PC-9 (cell line): ENCODE data around the gene NUDT2. TPM values are rescaled to one million over a fixed set of nuclear protein-coding genes. Genes with fewer than 3 reads are reported as not detected.
"Not testable (repeated sequence)": the region's sequence is repeated elsewhere in the genome, so short reads cannot be mapped to it uniquely, and the experiment has no call there.

ENCODE experiments used
- BruUV-seq: library from RNA; stranded (reverse); fragments of 400-500 nt; replicated peaks from 2 replicates; lab custom pipeline; 2021; lab: Mats Ljungman, UMichigan
- CTCF ChIA-PET: fragments of 300-600 bp; sonication (Branson Sonifier 250); formaldehyde crosslinking; loops from one replicate; lab custom pipeline; 2022; ENCODE audit warnings: antibody characterized with exemption; lab: Charles Lee
- POLR2A ChIA-PET: fragments of 300-600 bp; sonication (Branson Sonifier 250); formaldehyde crosslinking; loops from one replicate; lab custom pipeline; 2022; ENCODE audit warnings: antibody characterized with exemption; ENCODE audit not compliant: unreplicated experiment; lab: Charles Lee
- DNase-seq, 2 experiments: peaks; one replicate each; pipeline versions ENCODE4 v3.0.0 to v3.0.0-alpha.2; 2015 to 2022; ENCODE audit warnings: mixed read lengths in 1 of 2
- H2AFZ ChIP-seq: fragments of 200-600 bp; sonication (generic); 2 replicates; pipeline ENCODE4 v1.8.1; 2017; ENCODE audit warnings: antibody characterized with exemption
- H3F3A ChIP-seq: fragments of 200-600 bp; sonication (generic); 2 replicates; pipeline ENCODE4 v1.8.1; 2017; ENCODE audit warnings: antibody characterized with exemption, mild to moderate bottlenecking, low read depth; ENCODE audit not compliant: insufficient read depth
- H3K27ac ChIP-seq: fragments of 200-600 bp; sonication (generic); 2 replicates; pipeline ENCODE4 v1.6.1; 2016; ENCODE audit warnings: mixed run types
- H3K27me3 ChIP-seq: fragments of 200-600 bp; sonication (generic); 2 replicates; pipeline ENCODE4 v1.6.1; 2016; ENCODE audit warnings: low read depth, mixed run types; ENCODE audit not compliant: insufficient read depth
- H3K36me3 ChIP-seq: fragments of 200-600 bp; sonication (generic); 2 replicates; pipeline ENCODE4 v1.6.1; 2016; ENCODE audit warnings: low read depth, mixed run types
- H3K4me1 ChIP-seq: fragments of 200-600 bp; sonication (generic); replicated peaks from 2 replicates; pipeline ENCODE4 v1.6.1; 2016; ENCODE audit warnings: mixed run types; ENCODE audit not compliant: insufficient read depth
- H3K4me2 ChIP-seq: fragments of 200-600 bp; sonication (generic); 2 replicates; pipeline ENCODE4 v1.6.1; 2017; ENCODE audit warnings: mixed run types
- H3K4me3 ChIP-seq: fragments of 200-600 bp; sonication (generic); 2 replicates; pipeline ENCODE4 v1.6.1; 2016; ENCODE audit warnings: mixed run types
- H3K79me2 ChIP-seq: fragments of 200-600 bp; sonication (generic); 2 replicates; pipeline ENCODE4 v1.6.1; 2017; ENCODE audit warnings: low read depth, mixed run types
- H3K9me2 ChIP-seq: fragments of 200-600 bp; sonication (generic); 2 replicates; pipeline ENCODE4 v1.8.1; 2017; ENCODE audit warnings: mild to moderate bottlenecking; ENCODE audit not compliant: insufficient read depth
- H3K9me3 ChIP-seq: fragments of 200-600 bp; sonication (generic); 2 replicates; pipeline ENCODE4 v1.8.1; 2016; ENCODE audit warnings: low read depth; ENCODE audit not compliant: insufficient read depth
- H4K20me1 ChIP-seq: fragments of 200-600 bp; sonication (generic); 2 replicates; pipeline ENCODE4 v1.8.1; 2017; ENCODE audit not compliant: insufficient read depth
- EZH2 ChIP-seq: fragments of 200-600 bp; sonication (generic); IDR thresholded peaks from 2 replicates; pipeline ENCODE4 v1.8.0; 2017; ENCODE audit warnings: antibody characterized with exemption, low read depth
- intact Hi-C: fragments of 100-400 bp; cut with micrococcal nuclease; formaldehyde crosslinking; loops from one replicate; pipeline ENCODE4 v1.10.0; 2022; ENCODE audit not compliant: unreplicated experiment
- total RNA-seq: library from RNA; stranded (reverse); gene quantifications from 2 replicates; pipeline ENCODE4 v1.2.3, GENCODE V29; 2021
- TF ChIP-seq, protein P1 (sequence below): fragments of 200-600 bp; sonication (generic); conservative IDR thresholded peaks from 2 replicates; pipeline ENCODE4 v1.6.1; 2017; ENCODE audit warnings: mixed run types, antibody characterized with exemption, mild to moderate bottlenecking, moderate library complexity

The NUDT2 gene
- total RNA-seq, 1 experiment from 2014 or later, result 31.3 TPM

DNA sequence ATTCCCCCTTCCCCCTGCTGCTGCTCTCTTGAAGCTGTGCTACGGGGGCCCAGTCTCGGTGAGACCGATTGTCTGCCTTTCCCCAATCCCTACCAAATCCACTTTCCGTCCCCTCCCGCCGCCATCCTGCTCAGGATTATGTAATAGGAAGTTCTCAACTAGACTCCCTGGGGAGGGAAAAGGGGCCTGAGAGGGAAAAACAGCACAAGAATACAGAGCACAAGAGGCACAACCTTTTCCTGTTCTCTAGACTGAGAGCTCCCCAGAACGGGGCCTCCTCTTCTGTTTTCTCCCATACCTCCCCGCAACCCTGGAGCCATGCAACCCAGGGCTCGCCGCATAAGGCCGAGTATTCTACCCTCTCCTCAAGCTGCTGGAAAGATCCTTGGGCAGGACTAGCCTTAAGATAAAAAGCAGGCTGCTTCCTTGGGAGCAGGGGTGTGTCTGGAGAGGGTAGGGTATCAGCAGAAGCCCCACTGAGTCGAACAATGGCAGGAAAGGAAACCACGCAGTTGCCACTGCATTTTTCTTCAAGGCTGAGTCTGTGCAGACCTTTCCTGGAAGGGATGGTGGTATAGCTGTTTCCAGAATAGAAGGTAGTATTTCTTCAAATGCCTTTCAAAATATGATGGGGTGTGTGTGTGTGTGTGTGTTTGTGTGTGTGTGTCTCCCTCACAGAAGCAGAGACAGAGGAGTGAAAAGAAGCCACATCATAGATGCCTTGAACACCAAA is 34.4 kb downstream of the NUDT2 start:
- no peaks in the 10 kb centered on the region for H3F3A ChIP-seq
- no peaks in the 10 kb centered on the region for H3K9me3 ChIP-seq
- no peak for TF ChIP-seq EZH2
- TF ChIP-seq, protein P1, sequence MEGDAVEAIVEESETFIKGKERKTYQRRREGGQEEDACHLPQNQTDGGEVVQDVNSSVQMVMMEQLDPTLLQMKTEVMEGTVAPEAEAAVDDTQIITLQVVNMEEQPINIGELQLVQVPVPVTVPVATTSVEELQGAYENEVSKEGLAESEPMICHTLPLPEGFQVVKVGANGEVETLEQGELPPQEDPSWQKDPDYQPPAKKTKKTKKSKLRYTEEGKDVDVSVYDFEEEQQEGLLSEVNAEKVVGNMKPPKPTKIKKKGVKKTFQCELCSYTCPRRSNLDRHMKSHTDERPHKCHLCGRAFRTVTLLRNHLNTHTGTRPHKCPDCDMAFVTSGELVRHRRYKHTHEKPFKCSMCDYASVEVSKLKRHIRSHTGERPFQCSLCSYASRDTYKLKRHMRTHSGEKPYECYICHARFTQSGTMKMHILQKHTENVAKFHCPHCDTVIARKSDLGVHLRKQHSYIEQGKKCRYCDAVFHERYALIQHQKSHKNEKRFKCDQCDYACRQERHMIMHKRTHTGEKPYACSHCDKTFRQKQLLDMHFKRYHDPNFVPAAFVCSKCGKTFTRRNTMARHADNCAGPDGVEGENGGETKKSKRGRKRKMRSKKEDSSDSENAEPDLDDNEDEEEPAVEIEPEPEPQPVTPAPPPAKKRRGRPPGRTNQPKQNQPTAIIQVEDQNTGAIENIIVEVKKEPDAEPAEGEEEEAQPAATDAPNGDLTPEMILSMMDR, result no peak
- no peaks in the 10 kb centered on the region for H3K79me2 ChIP-seq
- no peaks in the 10 kb centered on the region for H3K4me1 ChIP-seq
- no TSS peak for BruUV-seq
- no peak overlapping the region for H3K4me3 ChIP-seq
- H2AFZ ChIP-seq, result no peak overlapping the region
- no peak for DNase-seq
- no peak overlapping the region for H3K27ac ChIP-seq
- CTCF ChIA-PET, result no interaction called here
- POLR2A ChIA-PET, result no interaction called here
- no peak overlapping the region for H3K4me2 ChIP-seq
- H3K9me2 ChIP-seq, result no peaks in the 10 kb centered on the region
- no peaks in the 10 kb centered on the region for H3K27me3 ChIP-seq
- no peaks in the 10 kb centered on the region for H4K20me1 ChIP-seq
- no peaks in the 10 kb centered on the region for H3K36me3 ChIP-seq
- intact Hi-C loops, result no loop called here

- H2AFZ ChIP-seq, result no peak overlapping the region
- H3K4me2 ChIP-seq, result no peak overlapping the region
- H3K36me3 ChIP-seq, result no peaks in the 10 kb centered on the region
- H3K27ac ChIP-seq, result no peak overlapping the region
- CTCF ChIA-PET, result no interaction called here
- BruUV-seq, result no TSS peak
- no peaks in the 10 kb centered on the region for H3K79me2 ChIP-seq
- no peak overlapping the region for H3K4me3 ChIP-seq
- no peaks in the 10 kb centered on the region for H3F3A ChIP-seq
- no peaks in the 10 kb centered on the region for H4K20me1 ChIP-seq
- H3K9me2 ChIP-seq, result no peaks in the 10 kb centered on the region
- H3K9me3 ChIP-seq, result no peaks in the 10 kb centered on the region
- DNase-seq, result no peak
- no peaks in the 10 kb centered on the region for H3K4me1 ChIP-seq
- no peak for TF ChIP-seq EZH2
- TF ChIP-seq, protein P1, result no peak
- POLR2A ChIA-PET, result no interaction called here
- H3K27me3 ChIP-seq, result no peaks in the 10 kb centered on the region
- intact Hi-C loops, result no loop called here
Measured at GRCh38 chr9:34365282-34365681, 35.9 kb downstream of the NUDT2 start.

GRCh38 chr9:34366365-34366764 is 37.0 kb downstream of the NUDT2 start:
- H3K9me2 ChIP-seq, result no peaks in the 10 kb centered on the region
- H3K27ac ChIP-seq, result no peak overlapping the region
- H3K4me3 ChIP-seq, result no peak overlapping the region
- ChIA-PET POLR2A (no interaction called here), CTCF (interaction anchor here (0.6 kb wide), 1 partner anchor 229 kb away, joined by 7 read pairs; no protein-coding TSS in a partner anchor)
- H3K4me1 ChIP-seq, result no peaks in the 10 kb centered on the region
- intact Hi-C loops, result no loop called here
- no peaks in the 10 kb centered on the region for H3K79me2 ChIP-seq
- TF ChIP-seq, protein P1, result no peak
- TF ChIP-seq EZH2, result no peak
- no peak overlapping the region for H3K4me2 ChIP-seq
- H3K36me3 ChIP-seq, result no peaks in the 10 kb centered on the region
- no peaks in the 10 kb centered on the region for H3K27me3 ChIP-seq
- no TSS peak for BruUV-seq
- no peak overlapping the region for H2AFZ ChIP-seq
- H3F3A ChIP-seq, result no peaks in the 10 kb centered on the region
- no peaks in the 10 kb centered on the region for H4K20me1 ChIP-seq
- no peaks in the 10 kb centered on the region for H3K9me3 ChIP-seq
- no peak for DNase-seq

- H3K4me3 ChIP-seq, H3K36me3 ChIP-seq, CTCF ChIA-PET, BruUV-seq, H3K27me3 ChIP-seq, H3K4me2 ChIP-seq, H2AFZ ChIP-seq, H3K79me2 ChIP-seq, H3K9me2 ChIP-seq, H3F3A ChIP-seq, H4K20me1 ChIP-seq, H3K4me1 ChIP-seq, intact Hi-C loops, H3K9me3 ChIP-seq, DNase-seq, POLR2A ChIA-PET, H3K27ac ChIP-seq: not testable (repeated sequence)
Measured at GRCh38 chr9:34367751-34368410, 38.5 kb downstream of the NUDT2 start.

DNA sequence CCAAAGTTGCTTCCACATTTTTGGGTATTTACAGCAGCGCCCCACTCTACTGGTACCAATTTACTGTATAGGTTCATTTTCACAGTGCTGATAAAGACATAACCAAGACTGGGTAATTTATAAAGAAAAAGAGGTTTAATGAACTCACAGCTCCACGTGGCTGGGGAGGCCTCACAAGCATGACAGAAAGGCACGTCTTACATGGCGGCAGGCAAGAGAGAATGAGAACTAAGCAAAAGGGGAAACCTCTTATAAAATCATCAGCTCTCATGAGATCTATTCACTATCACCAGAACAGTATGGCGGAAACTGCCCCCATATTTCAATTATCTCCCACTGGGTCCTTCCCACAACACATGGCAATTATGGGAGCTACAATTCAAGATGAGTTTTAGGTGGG is 39.4 kb downstream of the NUDT2 start:
- BruUV-seq, result not testable (repeated sequence)

More for the DNA sequence above, 39.4 kb downstream of the NUDT2 start:
- DNase-seq, H3K79me2 ChIP-seq, H3K36me3 ChIP-seq, H3K4me2 ChIP-seq, H3F3A ChIP-seq, POLR2A ChIA-PET, intact Hi-C loops, H3K27me3 ChIP-seq, H2AFZ ChIP-seq, H3K9me2 ChIP-seq, H3K27ac ChIP-seq, H3K4me3 ChIP-seq, H3K9me3 ChIP-seq, H3K4me1 ChIP-seq, H4K20me1 ChIP-seq, CTCF ChIA-PET: not testable (repeated sequence)
